DOHH2 (cell line): ENCODE measurements around the gene BAD.

ENCODE experiments used
- H3F3A ChIP-seq: fragments of 200-600 bp; sonication (generic), shearing (Covaris generic); 2 replicates; pipeline ENCODE4 v1.6.0; 2016; ENCODE audit warnings: antibody characterized with exemption, mild to moderate bottlenecking; ENCODE audit not compliant: control insufficient read depth, insufficient read depth
- H3K27ac ChIP-seq: fragments of 200-600 bp; sonication (generic); 2 replicates; pipeline ENCODE4 v1.5.1; 2014; ENCODE audit warnings: low read depth, mild to moderate bottlenecking, low read length, moderate library complexity
- H3K27me3 ChIP-seq: fragments of 200-600 bp; sonication (generic); 2 replicates; pipeline ENCODE4 v1.6.1; 2014; ENCODE audit warnings: mild to moderate bottlenecking, low read length, mixed read lengths; ENCODE audit not compliant: control insufficient read depth
- H3K36me3 ChIP-seq: fragments of 200-600 bp; sonication (generic); 2 replicates; pipeline ENCODE4 v1.6.1; 2014; ENCODE audit warnings: mild to moderate bottlenecking, low read length, moderate library complexity, mixed read lengths; ENCODE audit not compliant: control insufficient read depth
- H3K4me1 ChIP-seq: fragments of 200-600 bp; sonication (generic); 2 replicates; pipeline ENCODE4 v1.6.1; 2014; ENCODE audit warnings: mild to moderate bottlenecking, low read length, mixed read lengths; ENCODE audit not compliant: control insufficient read depth
- H3K4me2 ChIP-seq: fragments of 200-600 bp; sonication (generic); 2 replicates; pipeline ENCODE4 v1.6.0; 2014; ENCODE audit warnings: mild to moderate bottlenecking, low read length, moderate library complexity
- H3K4me3 ChIP-seq: fragments of 200-600 bp; sonication (generic); 2 replicates; pipeline ENCODE4 v1.5.1; 2014; ENCODE audit warnings: mild to moderate bottlenecking, low read length, mixed read lengths
- H3K79me2 ChIP-seq: fragments of 200-600 bp; sonication (generic); 2 replicates; pipeline ENCODE4 v1.6.1; 2014; ENCODE audit warnings: mild to moderate bottlenecking, low read length, mixed read lengths; ENCODE audit not compliant: control insufficient read depth
- H3K9me2 ChIP-seq: fragments of 200-600 bp; sonication (generic); replicated peaks from 2 replicates; pipeline ENCODE4 v1.6.1; 2014; ENCODE audit warnings: mild to moderate bottlenecking, low read length, mixed read lengths; ENCODE audit not compliant: control insufficient read depth
- H3K9me3 ChIP-seq: fragments of 200-600 bp; sonication (generic); 2 replicates; pipeline ENCODE4 v1.6.1; 2014; ENCODE audit warnings: antibody characterized with exemption, low read length, mixed read lengths; ENCODE audit not compliant: control insufficient read depth, insufficient read depth
- H4K20me1 ChIP-seq: fragments of 200-600 bp; sonication (generic); 2 replicates; pipeline ENCODE4 v1.6.0; 2014; ENCODE audit warnings: low read depth, mild to moderate bottlenecking, antibody characterized with exemption, low read length, moderate library complexity; ENCODE audit not compliant: control insufficient read depth, insufficient read depth
- EZH2phosphoT487 ChIP-seq: fragments of 200-600 bp; sonication (generic); IDR thresholded peaks from 2 replicates; pipeline ENCODE4 v1.6.1; 2017; ENCODE audit warnings: borderline replicate concordance, mild to moderate bottlenecking, antibody characterized with exemption, low read length, moderate library complexity, mixed read lengths
- TF ChIP-seq, protein P1 (sequence below): fragments of 200-600 bp; sonication (generic); IDR thresholded peaks from one replicate; pipeline ENCODE4 v1.5.1; 2014; ENCODE audit warnings: antibody characterized with exemption, mild to moderate bottlenecking, low read depth, low read length; ENCODE audit not compliant: poor library complexity, severe bottlenecking

BAD gene

DNA sequence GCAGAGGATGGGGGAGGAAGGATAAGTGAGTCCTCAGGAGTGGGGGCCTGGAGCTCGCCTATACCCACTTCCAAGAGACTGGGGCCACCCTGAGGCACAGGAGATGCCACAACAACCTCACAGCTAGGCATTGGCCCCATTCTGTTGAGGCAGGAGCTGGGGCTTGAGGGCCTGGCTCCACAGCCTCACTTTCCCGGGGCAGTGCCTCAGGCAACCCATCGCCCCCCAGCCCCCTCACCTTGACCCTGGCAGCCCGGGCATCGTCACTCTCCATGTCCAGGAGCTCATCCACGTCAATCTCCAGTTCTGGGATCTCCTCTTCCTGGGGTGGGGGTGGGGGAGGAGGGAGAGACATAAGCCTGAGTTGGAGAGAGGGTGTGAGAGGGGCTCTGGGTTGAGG, 39.5 kb downstream of the BAD start:
- H3K79me2 ChIP-seq = peaks cover 48% of the 10 kb centered on the region
- H3F3A ChIP-seq = peaks cover 34% of the 10 kb centered on the region
- peak overlapping the region; percentile 97 for H3K4me3 ChIP-seq
- peaks cover 57% of the 10 kb centered on the region for H3K4me1 ChIP-seq
- H3K9me3 ChIP-seq = no peaks in the 10 kb centered on the region
- no peaks in the 10 kb centered on the region for H3K9me2 ChIP-seq
- peak overlapping the region; percentile 85 for H3K27ac ChIP-seq
- TF ChIP-seq, protein P1, sequence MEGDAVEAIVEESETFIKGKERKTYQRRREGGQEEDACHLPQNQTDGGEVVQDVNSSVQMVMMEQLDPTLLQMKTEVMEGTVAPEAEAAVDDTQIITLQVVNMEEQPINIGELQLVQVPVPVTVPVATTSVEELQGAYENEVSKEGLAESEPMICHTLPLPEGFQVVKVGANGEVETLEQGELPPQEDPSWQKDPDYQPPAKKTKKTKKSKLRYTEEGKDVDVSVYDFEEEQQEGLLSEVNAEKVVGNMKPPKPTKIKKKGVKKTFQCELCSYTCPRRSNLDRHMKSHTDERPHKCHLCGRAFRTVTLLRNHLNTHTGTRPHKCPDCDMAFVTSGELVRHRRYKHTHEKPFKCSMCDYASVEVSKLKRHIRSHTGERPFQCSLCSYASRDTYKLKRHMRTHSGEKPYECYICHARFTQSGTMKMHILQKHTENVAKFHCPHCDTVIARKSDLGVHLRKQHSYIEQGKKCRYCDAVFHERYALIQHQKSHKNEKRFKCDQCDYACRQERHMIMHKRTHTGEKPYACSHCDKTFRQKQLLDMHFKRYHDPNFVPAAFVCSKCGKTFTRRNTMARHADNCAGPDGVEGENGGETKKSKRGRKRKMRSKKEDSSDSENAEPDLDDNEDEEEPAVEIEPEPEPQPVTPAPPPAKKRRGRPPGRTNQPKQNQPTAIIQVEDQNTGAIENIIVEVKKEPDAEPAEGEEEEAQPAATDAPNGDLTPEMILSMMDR = no peak
- TF ChIP-seq EZH2phosphoT487 = no peak
- peaks cover 50% of the 10 kb centered on the region for H3K36me3 ChIP-seq
- peak overlapping the region; percentile 89 for H3K4me2 ChIP-seq
- no peaks in the 10 kb centered on the region for H3K27me3 ChIP-seq
- H4K20me1 ChIP-seq = no peaks in the 10 kb centered on the region

DNA sequence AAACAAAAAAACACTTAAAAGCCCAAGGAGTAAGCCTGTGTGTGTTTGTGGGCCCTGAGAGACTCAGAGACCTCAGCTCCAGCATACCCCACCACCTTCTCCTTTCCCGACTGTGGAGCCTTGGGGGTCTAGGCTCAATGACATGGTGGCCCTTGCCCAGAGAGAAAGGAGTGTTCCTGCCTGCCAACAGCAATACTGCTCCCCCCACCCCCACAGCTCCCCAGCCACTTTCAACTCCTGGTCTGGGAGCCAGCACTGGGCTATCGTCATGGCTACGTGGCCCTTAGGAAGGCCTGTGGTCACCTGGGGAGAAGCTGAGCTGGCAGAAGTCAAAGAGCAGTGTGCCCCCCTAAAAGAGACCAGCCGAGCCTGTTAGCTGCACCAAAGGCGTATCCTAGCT, 40.4 kb downstream of the BAD start:
- peak overlapping the region; percentile 10; the same call in 1 of the 2 replicates for H3K27ac ChIP-seq
- peaks cover 41% of the 10 kb centered on the region for H3F3A ChIP-seq
- peaks cover 54% of the 10 kb centered on the region for H3K36me3 ChIP-seq
- H3K79me2 ChIP-seq = peaks cover 48% of the 10 kb centered on the region
- no peak overlapping the region for H3K4me2 ChIP-seq
- no peaks in the 10 kb centered on the region for H4K20me1 ChIP-seq
- H3K9me2 ChIP-seq = no peaks in the 10 kb centered on the region
- no peak for TF ChIP-seq EZH2phosphoT487
- TF ChIP-seq, protein P1 = no peak
- H3K27me3 ChIP-seq = no peaks in the 10 kb centered on the region
- no peak overlapping the region for H3K4me3 ChIP-seq
- peaks cover 60% of the 10 kb centered on the region for H3K4me1 ChIP-seq
- H3K9me3 ChIP-seq = no peaks in the 10 kb centered on the region

DNA sequence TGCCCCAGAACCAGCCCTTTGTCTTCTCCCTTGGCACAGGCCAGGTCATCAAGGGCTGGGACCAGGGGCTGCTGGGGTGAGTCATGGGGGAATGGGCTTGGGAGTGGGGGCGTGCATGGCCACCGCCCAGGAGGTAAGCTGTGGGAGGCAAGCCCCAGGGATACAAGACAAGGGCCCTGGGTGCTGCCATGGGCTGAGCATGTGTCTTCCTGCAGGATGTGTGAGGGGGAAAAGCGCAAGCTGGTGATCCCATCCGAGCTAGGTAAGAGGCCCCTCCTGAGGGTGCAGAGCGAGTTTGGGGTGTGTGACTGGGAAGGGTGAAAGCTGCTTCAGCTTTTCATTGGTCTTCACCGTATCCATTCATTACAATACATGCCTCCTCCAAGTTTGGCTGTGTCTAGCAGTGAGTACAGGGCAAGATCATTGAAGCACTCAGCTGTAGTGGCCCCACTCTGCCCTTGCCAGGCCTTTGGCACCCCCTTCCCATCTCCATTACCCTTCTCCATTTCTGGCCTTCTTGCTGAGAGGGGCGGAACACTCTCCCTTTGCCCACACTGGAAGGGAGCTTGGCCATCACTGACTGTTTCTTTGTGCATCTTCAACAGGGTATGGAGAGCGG, 41.1 kb downstream of the BAD start:
- H3K9me2 ChIP-seq = no peaks in the 10 kb centered on the region
- TF ChIP-seq EZH2phosphoT487 = no peak
- TF ChIP-seq, protein P1 = no peak
- H4K20me1 ChIP-seq = no peaks in the 10 kb centered on the region
- H3F3A ChIP-seq = peaks cover 47% of the 10 kb centered on the region
- peaks cover 62% of the 10 kb centered on the region for H3K36me3 ChIP-seq
- no peaks in the 10 kb centered on the region for H3K27me3 ChIP-seq
- 0 out of 2 replicates have a peak overlapping the region, but pooled peaks have one; percentile 77 for H3K4me2 ChIP-seq
- H3K27ac ChIP-seq = no peak overlapping the region
- no peaks in the 10 kb centered on the region for H3K9me3 ChIP-seq
- H3K79me2 ChIP-seq = peaks cover 48% of the 10 kb centered on the region
- peak overlapping the region; percentile 99; the same call in 1 of the 2 replicates for H3K4me3 ChIP-seq
- H3K4me1 ChIP-seq = peaks cover 68% of the 10 kb centered on the region
